C4-2B (cell line): Measurements from ENCODE around the gene FNDC3A.

ENCODE experiments used
- ZFX ChIP-seq: fragments of 450-650 bp; IDR thresholded peaks from 2 replicates; pipeline ENCODE4 v1.6.1; 2017
- TF ChIP-seq, protein P1 (sequence below): fragments of 450-650 bp; conservative IDR thresholded peaks from 2 replicates; pipeline ENCODE4 v1.5.1; 2017; ENCODE audit warnings: mild to moderate bottlenecking

- TF ChIP-seq, protein P1, sequence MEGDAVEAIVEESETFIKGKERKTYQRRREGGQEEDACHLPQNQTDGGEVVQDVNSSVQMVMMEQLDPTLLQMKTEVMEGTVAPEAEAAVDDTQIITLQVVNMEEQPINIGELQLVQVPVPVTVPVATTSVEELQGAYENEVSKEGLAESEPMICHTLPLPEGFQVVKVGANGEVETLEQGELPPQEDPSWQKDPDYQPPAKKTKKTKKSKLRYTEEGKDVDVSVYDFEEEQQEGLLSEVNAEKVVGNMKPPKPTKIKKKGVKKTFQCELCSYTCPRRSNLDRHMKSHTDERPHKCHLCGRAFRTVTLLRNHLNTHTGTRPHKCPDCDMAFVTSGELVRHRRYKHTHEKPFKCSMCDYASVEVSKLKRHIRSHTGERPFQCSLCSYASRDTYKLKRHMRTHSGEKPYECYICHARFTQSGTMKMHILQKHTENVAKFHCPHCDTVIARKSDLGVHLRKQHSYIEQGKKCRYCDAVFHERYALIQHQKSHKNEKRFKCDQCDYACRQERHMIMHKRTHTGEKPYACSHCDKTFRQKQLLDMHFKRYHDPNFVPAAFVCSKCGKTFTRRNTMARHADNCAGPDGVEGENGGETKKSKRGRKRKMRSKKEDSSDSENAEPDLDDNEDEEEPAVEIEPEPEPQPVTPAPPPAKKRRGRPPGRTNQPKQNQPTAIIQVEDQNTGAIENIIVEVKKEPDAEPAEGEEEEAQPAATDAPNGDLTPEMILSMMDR, result no peak
- no peak for TF ChIP-seq ZFX
Observed at GRCh38 chr13:49053906-49054305, 78.2 kb downstream of the FNDC3A start.
